HepG2 (cell line): ENCODE data around the gene AP4S1. TPM values are rescaled to one million over a fixed set of nuclear protein-coding genes. Genes with fewer than 3 reads are reported as not detected.

Source experiments
- ARNTL ChIP-seq: sonication (generic); formaldehyde crosslinking; IDR thresholded peaks from 2 replicates; pipeline ENCODE4 v1.4.0; 2020; ENCODE audit warnings: mild to moderate bottlenecking, missing genetic modification reagents
- ASH2L ChIP-seq: fragments of 300-600, 200-600 bp; sonication (generic); IDR thresholded peaks from 2 replicates; pipeline ENCODE4 v1.7.0; 2017; ENCODE audit warnings: low read depth, mild to moderate bottlenecking, moderate library complexity, mixed read lengths, low read length; ENCODE audit not compliant: insufficient read length
- HNRNPL ChIP-seq: fragments of 200-400 bp; formaldehyde crosslinking; IDR thresholded peaks from 2 replicates; pipeline ENCODE4 v1.6.1; 2017; ENCODE audit warnings: mild to moderate bottlenecking, low read depth, low read length
- KAT7 ChIP-seq: IDR thresholded peaks from 2 replicates; pipeline ENCODE4 v1.6.1; 2018; ENCODE audit warnings: borderline replicate concordance, missing compliant biosample characterization
- KDM5B ChIP-seq: sonication (generic); formaldehyde crosslinking; IDR thresholded peaks from 2 replicates; pipeline ENCODE4 v1.4.0; 2020; ENCODE audit warnings: missing genetic modification reagents, mild to moderate bottlenecking, borderline replicate concordance
- NFE2L2 ChIP-seq: fragments of 150-350 bp; IDR thresholded peaks from 2 replicates; pipeline ENCODE4 v1.6.1; 2014; ENCODE audit warnings: low read length
- SNAI1 ChIP-seq: sonication (generic); formaldehyde crosslinking; IDR thresholded peaks from 2 replicates; pipeline ENCODE4 v1.5.0; 2020; ENCODE audit warnings: mild to moderate bottlenecking, missing genetic modification reagents, borderline replicate concordance
- SP4 ChIP-seq: sonication (generic); formaldehyde crosslinking; IDR thresholded peaks from 2 replicates; pipeline ENCODE4 v1.8.1; 2023; ENCODE audit warnings: mild to moderate bottlenecking, missing genetic modification reagents
- TEAD2 ChIP-seq: sonication (generic); formaldehyde crosslinking; IDR thresholded peaks from 2 replicates; pipeline ENCODE4 v1.9.0; 2021; ENCODE audit warnings: missing genetic modification reagents
- ZKSCAN5 ChIP-seq: sonication (generic); formaldehyde crosslinking; IDR thresholded peaks from 2 replicates; pipeline ENCODE4 v1.5.1; 2020; ENCODE audit warnings: mild to moderate bottlenecking, missing genetic modification reagents
- ZNF460 ChIP-seq: sonication (generic); formaldehyde crosslinking; IDR thresholded peaks from 2 replicates; pipeline ENCODE4 v1.5.1; 2020; ENCODE audit warnings: missing genetic modification reagents, mild to moderate bottlenecking, borderline replicate concordance
- ZNF549 ChIP-seq: sonication (generic); formaldehyde crosslinking; IDR thresholded peaks from 2 replicates; pipeline ENCODE4 v1.5.0; 2020; ENCODE audit warnings: missing genetic modification reagents
- ZNF550 ChIP-seq: sonication (generic); formaldehyde crosslinking; IDR thresholded peaks from 2 replicates; pipeline ENCODE4 v1.4.0; 2020; ENCODE audit warnings: mild to moderate bottlenecking, missing genetic modification reagents, borderline replicate concordance
- ZNF607 ChIP-seq: sonication (generic); formaldehyde crosslinking; IDR thresholded peaks from 2 replicates; pipeline ENCODE4 v1.5.1; 2020; ENCODE audit warnings: missing genetic modification reagents, mild to moderate bottlenecking, borderline replicate concordance
- polyA plus RNA-seq, 8 experiments: library from polyadenylated mRNA; depleted of rRNA in 3 of 8; stranded (reverse) in 7 of 8; unstranded in 1 of 8; fragments of >200 nt; fragmentation: Illumina TruSeq in 4 of 8; extraction: Trizol in 4 of 8; gene quantifications; 2 replicates each; pipeline versions ENCODE4 v1.2.1 to v1.2.3, GENCODE V29; 2011 to 2016; ENCODE audit warnings: low read depth in 4 of 8, missing spikeins in 1 of 8, mixed read lengths in 1 of 8; ENCODE audit not compliant: insufficient read depth in 1 of 8
- total RNA-seq, 5 experiments: library from RNA; depleted of rRNA; stranded (reverse); fragments of >200 nt; fragmentation: Illumina TruSeq; extraction: Trizol; gene quantifications; 2 replicates each; pipeline ENCODE4 v1.2.3, GENCODE V29; 2016; ENCODE audit warnings: low read depth in 1 of 5
- TF ChIP-seq, protein P1 (sequence below): conservative IDR thresholded peaks from 2 replicates; pipeline ENCODE4 v1.6.1; 2018; ENCODE audit warnings: missing genetic modification reagents
- TF ChIP-seq, protein P2 (sequence below): sonication (generic); formaldehyde crosslinking; IDR thresholded peaks from 2 replicates; pipeline ENCODE4 v1.4.0; 2020; ENCODE audit warnings: mild to moderate bottlenecking, missing genetic modification reagents
- TF ChIP-seq, protein P3 (sequence below): sonication (generic); formaldehyde crosslinking; IDR thresholded peaks from 2 replicates; pipeline ENCODE4 v1.4.0; 2020; ENCODE audit warnings: mild to moderate bottlenecking, low read depth, missing genetic modification reagents

Gene AP4S1
- total and polyA plus RNA-seq, 2 of the 13 experiments (the other 11 are each of a cell fraction or from before 2014, with no cell fraction given): 3.9 to 21.1 TPM

DNA sequence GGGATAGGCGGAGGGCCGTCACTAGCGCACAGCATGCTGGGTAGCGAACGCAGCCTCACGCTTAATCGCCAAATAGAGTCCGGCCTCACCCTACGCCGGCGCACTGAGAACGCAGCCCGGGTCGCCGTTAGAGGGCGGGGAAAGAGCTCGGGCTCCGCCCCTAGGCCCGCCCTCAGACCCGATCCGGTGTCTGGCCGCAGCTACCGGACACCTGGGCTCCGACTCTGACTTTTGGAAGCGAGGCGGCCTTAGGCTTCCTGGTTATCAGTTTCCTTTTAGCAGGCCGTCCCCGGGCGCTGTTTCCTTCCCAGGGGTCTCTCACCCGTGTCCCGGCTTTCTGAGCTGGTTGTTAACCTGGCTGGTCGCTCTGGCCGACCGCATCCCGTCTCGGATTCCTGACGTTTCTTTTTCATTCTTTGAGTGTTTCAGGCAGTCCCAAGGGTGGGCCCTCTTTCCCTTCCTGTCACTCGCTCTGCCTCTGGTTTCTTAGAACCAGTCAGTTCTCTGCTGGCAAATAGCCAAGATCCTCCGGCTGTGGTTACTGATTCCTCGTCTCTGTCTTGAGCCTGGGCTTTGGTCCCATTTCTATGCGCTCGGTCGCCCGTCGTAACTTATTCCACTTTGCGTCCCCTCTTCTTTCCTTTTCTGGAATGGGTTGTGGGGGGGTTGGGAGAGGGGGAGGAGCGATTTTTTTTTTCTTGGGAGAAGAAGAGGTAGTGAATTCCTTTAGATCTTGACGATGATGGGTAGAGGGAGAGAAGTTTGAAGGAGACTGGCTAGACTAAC is 1.2 kb downstream of the AP4S1 start (continued):
- TF ChIP-seq SNAI1 (CRISPR knock-in tag) (0 out of 2 replicates have a peak, but pooled peaks have one; percentile 80), ZNF607 (CRISPR knock-in tag) (peak; percentile 26; the same call in 1 of the 2 replicates), KAT7 (CRISPR knock-in tag) (peak; percentile 54), ZNF460 (CRISPR knock-in tag) (peak; percentile 62; the same call in 1 of the 2 replicates), ASH2L (peak; percentile 84), KDM5B (peak; percentile 4; the same call in 1 of the 2 replicates), TEAD2 (CRISPR knock-in tag) (no peak), ZNF550 (CRISPR knock-in tag) (no peak), NFE2L2 (peak; percentile 30; the same call in 1 of the 2 replicates), ARNTL (CRISPR knock-in tag) (peak; percentile 41; the same call in 1 of the 2 replicates), ZKSCAN5 (CRISPR knock-in tag) (no peak), HNRNPL (no peak), SP4 (CRISPR knock-in tag) (peak; percentile 88; the same call in 1 of the 2 replicates), ZNF549 (no peak)
- TF ChIP-seq, protein P1, sequence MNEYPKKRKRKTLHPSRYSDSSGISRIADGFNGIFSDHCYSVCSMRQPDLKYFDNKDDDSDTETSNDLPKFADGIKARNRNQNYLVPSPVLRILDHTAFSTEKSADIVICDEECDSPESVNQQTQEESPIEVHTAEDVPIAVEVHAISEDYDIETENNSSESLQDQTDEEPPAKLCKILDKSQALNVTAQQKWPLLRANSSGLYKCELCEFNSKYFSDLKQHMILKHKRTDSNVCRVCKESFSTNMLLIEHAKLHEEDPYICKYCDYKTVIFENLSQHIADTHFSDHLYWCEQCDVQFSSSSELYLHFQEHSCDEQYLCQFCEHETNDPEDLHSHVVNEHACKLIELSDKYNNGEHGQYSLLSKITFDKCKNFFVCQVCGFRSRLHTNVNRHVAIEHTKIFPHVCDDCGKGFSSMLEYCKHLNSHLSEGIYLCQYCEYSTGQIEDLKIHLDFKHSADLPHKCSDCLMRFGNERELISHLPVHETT: peak; percentile 94
- TF ChIP-seq, protein P2, sequence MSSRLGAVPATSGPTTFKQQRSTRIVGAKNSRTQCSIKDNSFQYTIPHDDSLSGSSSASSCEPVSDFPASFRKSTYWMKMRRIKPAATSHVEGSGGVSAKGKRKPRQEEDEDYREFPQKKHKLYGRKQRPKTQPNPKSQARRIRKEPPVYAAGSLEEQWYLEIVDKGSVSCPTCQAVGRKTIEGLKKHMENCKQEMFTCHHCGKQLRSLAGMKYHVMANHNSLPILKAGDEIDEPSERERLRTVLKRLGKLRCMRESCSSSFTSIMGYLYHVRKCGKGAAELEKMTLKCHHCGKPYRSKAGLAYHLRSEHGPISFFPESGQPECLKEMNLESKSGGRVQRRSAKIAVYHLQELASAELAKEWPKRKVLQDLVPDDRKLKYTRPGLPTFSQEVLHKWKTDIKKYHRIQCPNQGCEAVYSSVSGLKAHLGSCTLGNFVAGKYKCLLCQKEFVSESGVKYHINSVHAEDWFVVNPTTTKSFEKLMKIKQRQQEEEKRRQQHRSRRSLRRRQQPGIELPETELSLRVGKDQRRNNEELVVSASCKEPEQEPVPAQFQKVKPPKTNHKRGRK (CRISPR knock-in tag): no peak
- TF ChIP-seq, protein P3, sequence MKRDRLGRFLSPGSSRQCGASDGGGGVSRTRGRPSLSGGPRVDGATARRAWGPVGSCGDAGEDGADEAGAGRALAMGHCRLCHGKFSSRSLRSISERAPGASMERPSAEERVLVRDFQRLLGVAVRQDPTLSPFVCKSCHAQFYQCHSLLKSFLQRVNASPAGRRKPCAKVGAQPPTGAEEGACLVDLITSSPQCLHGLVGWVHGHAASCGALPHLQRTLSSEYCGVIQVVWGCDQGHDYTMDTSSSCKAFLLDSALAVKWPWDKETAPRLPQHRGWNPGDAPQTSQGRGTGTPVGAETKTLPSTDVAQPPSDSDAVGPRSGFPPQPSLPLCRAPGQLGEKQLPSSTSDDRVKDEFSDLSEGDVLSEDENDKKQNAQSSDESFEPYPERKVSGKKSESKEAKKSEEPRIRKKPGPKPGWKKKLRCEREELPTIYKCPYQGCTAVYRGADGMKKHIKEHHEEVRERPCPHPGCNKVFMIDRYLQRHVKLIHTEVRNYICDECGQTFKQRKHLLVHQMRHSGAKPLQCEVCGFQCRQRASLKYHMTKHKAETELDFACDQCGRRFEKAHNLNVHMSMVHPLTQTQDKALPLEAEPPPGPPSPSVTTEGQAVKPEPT: peak; percentile 45
